GM06990 (cell line): ENCODE data around the gene CXCR5.

ENCODE experiments used
- DNase-seq: peaks from one replicate; pipeline ENCODE4 v3.0.0-alpha.2; 2011; ENCODE audit not compliant: insufficient read length; ENCODE audit errors: extremely low read depth
- H3K27me3 ChIP-seq: replicated peaks from 2 replicates; pipeline ENCODE4 v1.6.0; 2011; ENCODE audit warnings: low read length; ENCODE audit not compliant: control insufficient read depth, insufficient read depth
- H3K36me3 ChIP-seq: 2 replicates; pipeline ENCODE4 v1.5.1; 2011; ENCODE audit warnings: low read length; ENCODE audit not compliant: control insufficient read depth, insufficient read depth
- H3K4me3 ChIP-seq: replicated peaks from 2 replicates; pipeline ENCODE4 v1.5.1; 2011; ENCODE audit warnings: low read depth, mild to moderate bottlenecking, control low read depth, low read length
- TF ChIP-seq, protein P1 (sequence below): IDR thresholded peaks from 2 replicates; pipeline ENCODE4 v1.5.1; 2011; ENCODE audit warnings: low read length, control low read depth, mild to moderate bottlenecking, inconsistent platforms; ENCODE audit not compliant: insufficient read depth, poor library complexity, severe bottlenecking

Gene CXCR5

DNA sequence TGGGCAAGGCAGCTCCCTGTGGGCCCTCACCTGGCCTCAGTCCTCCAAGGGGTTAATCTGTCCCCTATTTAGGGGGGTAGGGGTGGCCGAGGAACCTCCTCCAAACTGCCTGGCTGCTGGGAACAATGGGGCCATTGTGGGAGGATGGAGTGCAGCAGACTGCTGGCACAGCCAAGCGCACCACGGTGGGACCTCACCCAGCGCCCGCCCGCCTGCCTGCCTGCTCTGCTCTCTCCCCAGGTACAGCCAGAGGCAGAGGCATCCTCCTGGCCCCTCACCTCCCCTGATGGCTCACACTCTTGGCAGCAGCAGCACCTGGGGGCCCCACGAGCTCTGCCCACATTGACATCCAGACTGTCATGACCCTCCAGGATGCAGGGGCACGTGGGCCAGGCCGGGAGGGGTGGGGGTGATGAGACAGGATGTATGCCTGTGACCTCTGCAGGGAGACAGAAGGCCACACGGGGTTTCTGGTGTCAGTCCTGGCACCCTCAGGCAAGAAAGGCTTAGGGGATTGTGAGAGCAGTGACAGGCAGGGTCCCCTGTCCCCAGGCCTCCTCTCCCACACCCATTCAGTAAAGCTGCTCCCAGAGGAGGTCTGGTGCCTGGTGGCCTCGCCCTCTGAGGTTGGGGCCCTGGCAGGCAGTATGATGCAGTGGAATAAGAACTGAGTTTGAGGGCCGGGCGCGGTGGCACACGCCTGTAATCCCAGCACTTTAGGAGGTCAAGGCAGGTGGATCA lies 30.7 kb downstream of the CXCR5 start:
- Histone ChIP-seq H3K4me3 (no peak overlapping the region), H3K36me3 (peaks cover 2% of the 10 kb centered on the region; the same call in 1 of the 2 replicates), H3K27me3 (no peaks in the 10 kb centered on the region)
- peak; percentile 55 for DNase-seq
- TF ChIP-seq, protein P1, sequence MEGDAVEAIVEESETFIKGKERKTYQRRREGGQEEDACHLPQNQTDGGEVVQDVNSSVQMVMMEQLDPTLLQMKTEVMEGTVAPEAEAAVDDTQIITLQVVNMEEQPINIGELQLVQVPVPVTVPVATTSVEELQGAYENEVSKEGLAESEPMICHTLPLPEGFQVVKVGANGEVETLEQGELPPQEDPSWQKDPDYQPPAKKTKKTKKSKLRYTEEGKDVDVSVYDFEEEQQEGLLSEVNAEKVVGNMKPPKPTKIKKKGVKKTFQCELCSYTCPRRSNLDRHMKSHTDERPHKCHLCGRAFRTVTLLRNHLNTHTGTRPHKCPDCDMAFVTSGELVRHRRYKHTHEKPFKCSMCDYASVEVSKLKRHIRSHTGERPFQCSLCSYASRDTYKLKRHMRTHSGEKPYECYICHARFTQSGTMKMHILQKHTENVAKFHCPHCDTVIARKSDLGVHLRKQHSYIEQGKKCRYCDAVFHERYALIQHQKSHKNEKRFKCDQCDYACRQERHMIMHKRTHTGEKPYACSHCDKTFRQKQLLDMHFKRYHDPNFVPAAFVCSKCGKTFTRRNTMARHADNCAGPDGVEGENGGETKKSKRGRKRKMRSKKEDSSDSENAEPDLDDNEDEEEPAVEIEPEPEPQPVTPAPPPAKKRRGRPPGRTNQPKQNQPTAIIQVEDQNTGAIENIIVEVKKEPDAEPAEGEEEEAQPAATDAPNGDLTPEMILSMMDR = no peak

DNA sequence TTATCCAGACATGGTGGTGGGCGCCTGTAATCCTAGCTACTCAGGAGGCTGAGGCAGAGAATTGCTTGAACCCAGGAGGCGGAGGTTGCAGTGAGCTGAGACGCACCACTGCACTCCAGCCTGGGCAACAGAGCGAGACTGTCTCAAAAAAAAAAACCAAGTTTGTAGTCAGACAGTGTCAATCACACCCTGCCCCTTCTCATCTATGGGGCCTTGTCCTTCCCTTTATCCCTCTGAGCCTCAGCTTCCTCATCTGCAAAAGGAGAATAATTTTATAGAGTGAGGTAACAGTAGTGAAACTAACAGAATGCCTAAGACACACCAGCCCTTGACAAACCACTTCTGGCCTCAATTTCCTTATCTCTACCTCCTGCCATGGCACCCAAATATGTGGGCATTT lies 31.3 kb downstream of the CXCR5 start:
- no peak for DNase-seq
- TF ChIP-seq, protein P1 = no peak
- H3K36me3 ChIP-seq = peaks cover 2% of the 10 kb centered on the region; the same call in 1 of the 2 replicates
- no peaks in the 10 kb centered on the region for H3K27me3 ChIP-seq
- no peak overlapping the region for H3K4me3 ChIP-seq

DNA sequence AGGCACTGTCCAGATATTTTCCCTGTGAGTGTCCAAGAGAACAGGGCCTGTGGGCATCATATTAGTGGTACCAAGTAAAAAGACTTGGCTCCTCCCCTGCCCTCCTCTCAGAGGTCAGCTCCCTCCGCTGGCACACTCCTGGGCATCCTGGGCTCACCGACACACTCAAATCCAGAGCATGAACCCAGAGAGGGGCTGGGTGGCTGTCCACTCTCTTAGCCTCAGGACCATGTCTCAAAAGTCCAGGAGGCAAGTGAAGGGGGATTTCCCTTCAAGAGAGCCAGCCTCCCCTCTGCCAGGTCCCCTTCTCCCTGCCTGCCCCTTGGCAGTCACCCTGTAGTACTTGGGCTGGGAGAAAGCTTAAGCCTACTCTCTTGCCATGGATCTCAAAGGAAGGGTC lies 31.7 kb downstream of the CXCR5 start:
- DNase-seq = no peak
- H3K36me3 ChIP-seq = peaks cover 2% of the 10 kb centered on the region; the same call in 1 of the 2 replicates
- TF ChIP-seq, protein P1 = no peak
- no peaks in the 10 kb centered on the region for H3K27me3 ChIP-seq
- H3K4me3 ChIP-seq = no peak overlapping the region

DNA sequence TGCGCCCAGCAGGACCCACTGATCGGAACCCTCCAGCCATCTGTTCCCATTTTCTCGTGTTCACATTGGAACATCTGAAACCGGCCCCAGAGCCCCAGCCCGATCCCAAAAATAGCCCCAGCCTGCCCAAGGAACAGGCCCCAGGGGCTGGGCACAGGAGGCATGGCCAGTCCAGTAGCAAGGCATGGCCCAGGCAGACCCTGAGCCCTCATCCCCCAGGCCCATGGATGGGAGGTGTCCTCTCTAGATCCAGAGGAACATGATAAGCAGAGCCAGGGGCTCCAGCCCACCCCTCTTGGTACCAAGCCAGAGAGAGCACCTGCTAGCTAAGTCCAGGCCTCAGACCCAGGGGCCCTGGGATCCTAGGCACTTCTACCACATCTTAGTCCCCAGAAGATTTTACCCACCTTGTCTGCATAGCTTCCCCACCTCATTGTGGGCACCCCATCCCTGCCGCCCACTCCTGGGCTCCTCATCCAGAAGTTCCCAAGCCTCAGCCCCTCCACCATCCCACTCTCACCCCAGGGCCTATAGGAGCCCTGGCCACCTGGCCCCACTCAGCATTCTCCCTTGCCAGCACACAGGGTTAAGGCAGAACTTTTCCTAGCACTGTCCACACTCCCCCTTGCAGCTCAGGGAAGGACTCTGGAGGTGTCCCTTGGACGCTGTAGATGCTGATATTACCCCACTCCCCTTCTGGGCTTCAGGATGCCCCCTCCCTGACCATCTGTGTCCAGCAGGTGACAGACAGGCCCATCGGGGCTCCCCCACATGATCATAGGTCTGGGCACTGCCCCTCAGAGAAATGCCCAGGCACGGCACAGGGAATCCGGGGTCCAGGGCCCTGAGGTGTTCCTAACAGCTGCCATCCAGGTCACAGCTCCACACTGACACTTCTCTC lies 32.5 kb downstream of the CXCR5 start:
- no peak for DNase-seq
- TF ChIP-seq, protein P1 = no peak
- Histone ChIP-seq H3K4me3 (no peak overlapping the region), H3K27me3 (no peaks in the 10 kb centered on the region), H3K36me3 (peaks cover 2% of the 10 kb centered on the region; the same call in 1 of the 2 replicates)

DNA sequence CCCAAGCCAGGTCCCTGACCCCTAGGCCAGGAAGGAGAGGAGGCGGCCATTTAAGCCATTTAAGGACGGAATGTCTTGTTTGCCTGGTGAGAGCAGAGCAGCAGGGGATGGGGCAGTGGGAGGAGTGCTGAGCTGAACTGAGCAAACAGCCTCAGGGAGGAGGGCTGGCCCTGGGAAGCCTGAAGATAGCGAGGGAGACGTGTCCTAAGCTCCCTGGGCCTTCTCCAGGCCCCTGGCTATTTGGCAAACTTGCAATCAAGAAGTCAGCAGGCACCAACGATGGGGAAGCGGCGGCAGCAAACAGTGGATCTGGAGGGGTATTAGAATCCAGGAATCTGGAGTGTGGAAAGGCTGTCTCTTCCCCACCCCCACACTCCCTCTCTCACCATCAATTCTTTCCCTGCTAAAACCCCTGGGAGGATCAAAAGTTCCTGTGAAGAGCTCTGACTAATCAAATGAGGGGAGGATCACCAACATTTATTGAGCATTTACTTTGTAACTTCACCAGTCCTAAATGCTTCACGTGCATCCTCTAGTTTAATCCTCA lies 33.2 kb downstream of the CXCR5 start:
- Histone ChIP-seq H3K27me3 (no peaks in the 10 kb centered on the region), H3K36me3 (peaks cover 2% of the 10 kb centered on the region; the same call in 1 of the 2 replicates), H3K4me3 (no peak overlapping the region)
- TF ChIP-seq, protein P1 = no peak
- no peak for DNase-seq
